Ovary (tissue), 3 donors: ENCODE data around the gene UNC45B.

Source experiments
- CTCF ChIP-seq, 3 donors: fragments of 450-650 bp in 2 of 3; fragments of 200-600 bp in 1 of 3; IDR thresholded peaks; one replicate each; pipeline versions ENCODE4 v1.5.1 to v1.8.0; 2016 to 2022; ENCODE audit warnings: antibody characterized with exemption in 3 of 3, mild to moderate bottlenecking in 1 of 3
- EP300 ChIP-seq: sonication (generic); formaldehyde crosslinking; IDR thresholded peaks from one replicate; pipeline ENCODE4 v1.6.1; 2017; ENCODE audit warnings: antibody characterized with exemption
- donor health status: DM: no; HTN: no; CAD: no.

GRCh38 chr17:35146214-35146833 lies 1.3 kb upstream of the UNC45B start:
- TF ChIP-seq CTCF (IDR thresholded peaks at IDR 0.05) (no peak), EP300 (no peak)
